Large intestine (tissue), 3 donors: ENCODE results near the gene DNAJB1. TPM values are rescaled to one million over a fixed set of nuclear protein-coding genes. Genes with fewer than 3 reads are reported as not detected.

Source experiments
- DNase-seq, 2 donors: peaks; one replicate each; pipeline versions ENCODE4 v3.0.0 to v3.0.0-alpha.2; 2013
- H3K27ac ChIP-seq: one replicate; pipeline ENCODE4 v1.5.1; 2013; ENCODE audit warnings: low read length
- H3K27me3 ChIP-seq: 2 replicates; pipeline ENCODE4 v1.6.1; 2013; ENCODE audit warnings: low read length; ENCODE audit not compliant: control insufficient read depth, insufficient read depth
- H3K36me3 ChIP-seq: 2 replicates; pipeline ENCODE4 v1.6.1; 2013; ENCODE audit warnings: low read length; ENCODE audit not compliant: control insufficient read depth, insufficient read depth
- H3K4me1 ChIP-seq: one replicate; pipeline ENCODE4 v1.6.1; 2013; ENCODE audit warnings: low read length; ENCODE audit not compliant: control insufficient read depth, insufficient read depth
- H3K4me3 ChIP-seq: one replicate; pipeline ENCODE4 v1.5.1; 2013; ENCODE audit warnings: low read length
- H3K9me3 ChIP-seq: one replicate; pipeline ENCODE4 v1.6.1; 2013; ENCODE audit warnings: mild to moderate bottlenecking, low read depth, low read length, moderate library complexity; ENCODE audit not compliant: control insufficient read depth
- WGBS: methylation state at CpG from one replicate; pipeline ENCODE4 v1.1.5; 2013; ENCODE audit warnings: low lambda C conversion rate; ENCODE audit not compliant: insufficient coverage; 5-methylcytosine and 5-hydroxymethylcytosine counted together
- polyA plus RNA-seq: library from polyadenylated mRNA; unstranded; fragments of 120-200 nt; gene quantifications from one replicate; pipeline ENCODE4 v1.2.1, GENCODE V29; 2013

Gene DNAJB1
- polyA plus RNA-seq, 1 donor, result 101 TPM

DNA sequence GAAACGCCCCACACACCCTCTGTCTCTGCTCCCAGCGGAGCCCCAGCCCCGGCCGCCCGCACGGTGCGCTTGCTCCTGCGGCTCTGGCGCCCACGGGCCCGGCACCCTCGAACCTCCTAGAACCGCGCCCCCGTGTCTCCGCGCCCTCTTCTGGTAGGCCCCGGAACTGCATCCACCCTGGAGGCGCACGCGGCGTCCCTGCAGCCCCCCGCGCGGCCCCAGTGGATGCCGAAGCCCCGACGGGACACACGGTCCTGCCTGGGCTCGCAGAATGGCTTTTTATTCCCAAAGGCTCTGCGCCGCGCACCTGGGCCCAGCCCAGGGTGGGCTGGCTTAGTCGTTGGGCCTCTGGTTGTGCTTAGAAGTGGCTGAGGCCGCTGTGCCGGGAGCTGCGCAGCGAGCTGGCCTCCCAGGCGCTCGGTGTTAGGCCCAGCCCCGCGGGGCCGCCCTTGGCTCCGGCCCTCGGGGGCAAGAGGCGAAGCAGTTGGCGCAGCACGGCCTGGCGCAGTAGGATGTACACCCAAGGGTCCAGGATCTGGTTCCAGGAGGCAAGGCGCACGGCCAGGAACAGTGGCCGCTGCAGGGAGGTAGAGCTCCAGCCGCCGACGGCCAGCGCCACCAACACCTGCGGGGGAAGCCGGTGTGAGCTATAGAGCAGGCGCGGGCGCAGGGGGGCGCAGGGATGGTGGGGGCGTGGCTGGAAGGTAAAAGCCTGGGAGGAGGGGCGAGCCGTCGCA, 45.8 kb downstream of the DNAJB1 start:
- no peaks in the 10 kb centered on the region for H3K9me3 ChIP-seq
- H3K4me1 ChIP-seq, result peaks cover 11% of the 10 kb centered on the region
- WGBS, result 20% methylated on average over 1 of the region's 66 CpGs
- peak in 1 of 2 donors; percentile 52 for DNase-seq
- H3K4me3 ChIP-seq, result no peak overlapping the region
- H3K36me3 ChIP-seq, result peaks cover 33% of the 10 kb centered on the region
- no peak overlapping the region for H3K27ac ChIP-seq
- H3K27me3 ChIP-seq, result peaks cover 29% of the 10 kb centered on the region

DNA sequence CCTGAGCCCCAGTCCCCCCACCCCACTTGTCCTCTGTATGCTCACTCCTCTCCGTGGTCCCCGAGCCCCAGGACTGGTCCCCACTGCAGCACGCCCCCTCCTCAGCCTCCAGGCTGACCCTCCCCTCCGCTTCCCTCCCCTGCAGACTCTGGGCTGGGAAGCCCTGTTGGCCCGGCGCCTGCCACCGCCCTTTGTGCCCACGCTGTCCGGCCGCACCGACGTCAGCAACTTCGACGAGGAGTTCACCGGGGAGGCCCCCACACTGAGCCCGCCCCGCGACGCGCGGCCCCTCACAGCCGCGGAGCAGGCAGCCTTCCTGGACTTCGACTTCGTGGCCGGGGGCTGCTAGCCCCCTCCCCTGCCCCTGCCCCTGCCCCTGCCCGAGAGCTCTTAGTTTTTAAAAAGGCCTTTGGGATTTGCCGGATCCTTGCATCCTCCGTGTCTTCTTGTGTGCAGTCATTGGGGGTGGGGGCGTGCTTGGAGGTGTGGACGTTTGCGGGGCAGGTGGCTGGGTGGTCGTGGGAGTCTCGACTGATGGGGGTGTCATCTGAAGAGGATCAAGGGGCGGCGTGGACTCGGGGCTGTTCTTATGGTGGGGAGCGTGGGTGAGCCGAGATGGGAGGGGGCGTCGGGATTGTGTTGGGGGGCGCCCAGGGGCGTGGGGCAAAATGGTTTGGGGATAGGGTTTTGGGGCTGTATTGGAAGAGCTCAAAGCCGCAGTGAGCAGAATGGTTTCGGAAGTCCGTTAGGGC, 46.6 kb downstream of the DNAJB1 start:
- Histone ChIP-seq H3K27me3 (peaks cover 29% of the 10 kb centered on the region), H3K4me1 (peaks cover 11% of the 10 kb centered on the region), H3K36me3 (peaks cover 39% of the 10 kb centered on the region), H3K4me3 (no peak overlapping the region), H3K27ac (no peak overlapping the region), H3K9me3 (no peaks in the 10 kb centered on the region)
- WGBS, result no CpG with 5 or more reads among the region's 46 CpGs
- no peak for DNase-seq

DNA sequence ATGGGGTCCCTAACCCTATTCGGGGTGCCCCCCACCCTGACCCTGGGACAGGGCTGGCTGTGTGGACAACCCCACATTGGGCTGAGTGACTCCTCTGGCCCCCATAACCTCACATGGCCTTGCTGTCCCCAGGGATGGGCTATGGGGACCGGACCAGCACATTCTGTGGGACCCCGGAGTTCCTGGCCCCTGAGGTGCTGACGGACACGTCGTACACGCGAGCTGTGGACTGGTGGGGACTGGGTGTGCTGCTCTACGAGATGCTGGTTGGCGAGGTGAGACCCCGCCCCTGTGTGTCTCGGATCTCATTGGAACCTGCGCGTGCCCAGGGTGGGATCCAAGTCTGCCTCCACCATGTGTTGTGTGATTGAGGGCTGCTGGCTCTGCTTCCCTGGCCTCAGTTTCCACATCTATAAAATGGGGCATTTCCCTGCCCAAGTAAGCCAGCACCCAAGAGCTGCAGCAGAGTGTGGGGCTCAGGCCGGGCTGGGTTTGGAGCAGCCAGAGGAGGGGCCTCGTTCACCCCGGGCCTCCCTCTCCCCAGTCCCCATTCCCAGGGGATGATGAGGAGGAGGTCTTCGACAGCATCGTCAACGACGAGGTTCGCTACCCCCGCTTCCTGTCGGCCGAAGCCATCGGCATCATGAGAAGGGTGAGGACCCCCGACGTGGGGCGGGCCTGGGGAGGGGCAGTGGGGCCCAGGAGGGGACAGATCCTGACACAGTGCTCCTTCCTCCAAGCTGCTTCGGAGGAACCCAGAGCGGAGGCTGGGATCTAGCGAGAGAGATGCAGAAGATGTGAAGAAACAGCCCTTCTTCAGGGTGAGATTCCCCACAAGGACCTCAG, 47.9 kb downstream of the DNAJB1 start:
- Histone ChIP-seq H3K4me3 (no peak overlapping the region), H3K27me3 (peaks cover 27% of the 10 kb centered on the region), H3K27ac (no peak overlapping the region), H3K4me1 (peaks cover 11% of the 10 kb centered on the region), H3K9me3 (no peaks in the 10 kb centered on the region), H3K36me3 (peaks cover 47% of the 10 kb centered on the region)
- no CpG with 5 or more reads among the region's 32 CpGs for WGBS
- DNase-seq, result no peak

DNA sequence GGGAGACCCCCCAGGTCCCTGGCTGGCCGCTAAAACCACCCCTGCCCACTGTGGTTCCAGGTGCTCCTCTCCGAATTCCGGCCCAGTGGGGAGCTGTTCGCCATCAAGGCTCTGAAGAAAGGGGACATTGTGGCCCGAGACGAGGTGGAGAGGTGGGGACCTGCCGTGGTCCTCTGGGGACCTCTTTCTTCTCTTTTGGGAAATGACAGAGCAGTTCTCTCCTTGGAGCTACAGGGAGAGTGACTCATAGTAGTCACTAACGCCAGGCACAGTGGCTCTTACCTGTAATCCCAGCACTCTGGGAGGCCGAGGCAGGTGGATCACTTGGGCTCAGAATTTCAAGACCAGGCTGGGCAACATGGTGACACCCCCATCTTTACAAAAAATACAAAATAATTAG, 50.4 kb downstream of the DNAJB1 start:
- no peak overlapping the region for H3K27ac ChIP-seq
- no peak for DNase-seq
- no peaks in the 10 kb centered on the region for H3K9me3 ChIP-seq
- peaks cover 68% of the 10 kb centered on the region for H3K36me3 ChIP-seq
- peaks cover 8% of the 10 kb centered on the region for H3K27me3 ChIP-seq
- no peak overlapping the region for H3K4me3 ChIP-seq
- peaks cover 6% of the 10 kb centered on the region for H3K4me1 ChIP-seq
- no CpG with 5 or more reads among the region's 9 CpGs for WGBS

- no peak for DNase-seq
- H3K4me1 ChIP-seq, result peaks cover 2% of the 10 kb centered on the region
- no peaks in the 10 kb centered on the region for H3K9me3 ChIP-seq
- peaks cover 71% of the 10 kb centered on the region for H3K36me3 ChIP-seq
- H3K27me3 ChIP-seq, result peaks cover 4% of the 10 kb centered on the region
- WGBS, result no CpG with 5 or more reads among the region's 12 CpGs
- no peak overlapping the region for H3K4me3 ChIP-seq
- no peak overlapping the region for H3K27ac ChIP-seq
These were observed 50.8 kb downstream of the DNAJB1 start for GRCh38 chr19:14467391-14467790.

Other genes with a start within 250 kb of the DNAJB1 start
- 54.3 TPM for gene ADGRE5, start 137.0 kb downstream of the DNAJB1 start, polyA plus RNA-seq
- 69.2 TPM for gene DDX39A, start 99.1 kb downstream of the DNAJB1 start, polyA plus RNA-seq
- 65.3 TPM for gene PKN1, start 85.1 kb downstream of the DNAJB1 start, polyA plus RNA-seq
- gene PTGER1, start 43.0 kb downstream of the DNAJB1 start, polyA plus RNA-seq, result 0.97 TPM
- gene GIPC1, start 22.3 kb downstream of the DNAJB1 start, polyA plus RNA-seq, result 43.7 TPM
- 236 TPM for gene TECR, start 11.2 kb upstream of the DNAJB1 start, polyA plus RNA-seq
- gene NDUFB7, start 53.7 kb upstream of the DNAJB1 start, polyA plus RNA-seq, result 140 TPM
- gene CLEC17A, start 64.7 kb upstream of the DNAJB1 start, polyA plus RNA-seq, result 0.13 TPM
- 0.79 TPM for gene ADGRE3, start 156.4 kb upstream of the DNAJB1 start, polyA plus RNA-seq
- gene ZNF333, start 171.7 kb upstream of the DNAJB1 start, polyA plus RNA-seq, result 14.1 TPM